ENCODE measurements around the gene LAMB2. TPM values are rescaled to one million over a fixed set of nuclear protein-coding genes. Genes with fewer than 3 reads are reported as not detected.

Gene LAMB2
- total RNA-seq = 537 TPM

GRCh38 chr3:49132437-49133225 is at the start of gene LAMB2:
LAMB2 (minus strand) TSS chr3:49133050; CDS start chr3:49132867, 183 bp downstream.

GRCh38 chr3:49171119-49171774 is 38.4 kb upstream of the LAMB2 start, which contains the start of gene KLHDC8B:
KLHDC8B (plus strand) TSS chr3:49171598; CDS start chr3:49172770, 1,172 bp downstream.

GRCh38 chr3:49165771-49166751 is 33.2 kb upstream of the LAMB2 start, which contains the start of gene CCDC71:
CCDC71 (minus strand) TSS chr3:49166331; CDS start chr3:49164208, 2,123 bp downstream.

GRCh38 chr3:49120438-49121131 is 12.3 kb downstream of the LAMB2 start, which contains the start of gene USP19:
USP19 (minus strand) TSS chr3:49120823; CDS start chr3:49119145, 1,678 bp downstream.

GRCh38 chr3:49104427-49105291 is 28.2 kb downstream of the LAMB2 start, which contains the start of gene QARS1:
QARS1 (minus strand) TSS chr3:49104757; CDS start chr3:49104733, 24 bp downstream.

GRCh38 chr3:49093853-49094767 is 38.7 kb downstream of the LAMB2 start, which contains the start of gene QRICH1:
QRICH1 (minus strand) TSS chr3:49094071; CDS start chr3:49077017, 17,054 bp downstream.

Small RNAs within 50 kb of the gene (small RNA-seq; reads per million reads assigned to genes)
- gene RN7SL182P (ENCODE audit: low replicate concordance) = not detected

Other genes starting within 250 kb of the LAMB2 start
- gene SLC25A20, start 234.2 kb downstream of the LAMB2 start, total RNA-seq = 15.2 TPM
- 86.1 TPM for gene ARIH2, start 214.2 kb downstream of the LAMB2 start, total RNA-seq
- gene P4HTM, start 142.8 kb downstream of the LAMB2 start, total RNA-seq = 51.4 TPM
- gene WDR6, start 125.7 kb downstream of the LAMB2 start, total RNA-seq = 137 TPM
- 52.2 TPM for gene DALRD3, start 114.5 kb downstream of the LAMB2 start, total RNA-seq
- 73.9 TPM for gene NDUFAF3, start 110.9 kb downstream of the LAMB2 start, total RNA-seq
- 214 TPM for gene IMPDH2, start 103.7 kb downstream of the LAMB2 start, total RNA-seq
- 75.6 TPM for gene QRICH1, start 39.0 kb downstream of the LAMB2 start, total RNA-seq
- 465 TPM for gene QARS1, start 28.3 kb downstream of the LAMB2 start, total RNA-seq
- 75.8 TPM for gene USP19, start 12.2 kb downstream of the LAMB2 start, total RNA-seq
- gene CCDC71, start 33.3 kb upstream of the LAMB2 start, total RNA-seq = 20.4 TPM
- gene KLHDC8B, start 38.5 kb upstream of the LAMB2 start, total RNA-seq = 39.2 TPM
- 5.2 TPM for gene C3orf62, start 144.2 kb upstream of the LAMB2 start, total RNA-seq
- 41.9 TPM for gene USP4, start 207.0 kb upstream of the LAMB2 start, total RNA-seq
- gene GPX1, start 225.3 kb upstream of the LAMB2 start, total RNA-seq = 118 TPM